GM23248 (cell line): ENCODE data around the gene KLHL10. TPM values are rescaled to one million over a fixed set of nuclear protein-coding genes. Genes with fewer than 3 reads are reported as not detected.
A peak's percentile ranks its signal among the peaks of the same experiment; 100 is the strongest.

Experiments used
- DNase-seq: peaks from one replicate; pipeline ENCODE4 v3.0.0-alpha.2; 2015
- H2AFZ ChIP-seq: fragments of 200-600 bp; sonication (generic); 2 replicates; pipeline ENCODE4 v1.6.1; 2016; ENCODE audit warnings: antibody characterized with exemption
- H3F3A ChIP-seq: fragments of 200-600 bp; sonication (generic); 2 replicates; pipeline ENCODE4 v1.6.1; 2016; ENCODE audit warnings: mild to moderate bottlenecking, antibody characterized with exemption, mixed run types; ENCODE audit not compliant: insufficient read depth
- H3K27ac ChIP-seq: fragments of 200-600 bp; sonication (generic); 2 replicates; pipeline ENCODE4 v1.5.1; 2016; ENCODE audit warnings: mild to moderate bottlenecking
- H3K27me3 ChIP-seq: fragments of 200-600 bp; sonication (generic); replicated peaks from 2 replicates; pipeline ENCODE4 v1.6.1; 2016; ENCODE audit warnings: mild to moderate bottlenecking; ENCODE audit not compliant: insufficient read depth
- H3K36me3 ChIP-seq: fragments of 200-600 bp; sonication (generic); 2 replicates; pipeline ENCODE4 v1.6.1; 2016; ENCODE audit warnings: low read depth, mild to moderate bottlenecking
- H3K4me1 ChIP-seq: fragments of 200-600 bp; sonication (generic); 2 replicates; pipeline ENCODE4 v1.6.1; 2016; ENCODE audit warnings: mild to moderate bottlenecking; ENCODE audit not compliant: insufficient read depth
- H3K4me2 ChIP-seq: fragments of 200-600 bp; sonication (generic); one replicate; pipeline ENCODE4 v1.6.1; 2016; ENCODE audit warnings: mild to moderate bottlenecking; ENCODE audit not compliant: unreplicated experiment
- H3K4me3 ChIP-seq: fragments of 200-600 bp; sonication (generic); 2 replicates; pipeline ENCODE4 v1.5.1; 2016; ENCODE audit warnings: mild to moderate bottlenecking
- H3K79me2 ChIP-seq: fragments of 200-600 bp; sonication (generic); 2 replicates; pipeline ENCODE4 v1.6.1; 2016; ENCODE audit warnings: mild to moderate bottlenecking; ENCODE audit not compliant: insufficient read depth
- H3K9ac ChIP-seq: fragments of 200-600 bp; sonication (generic); 2 replicates; pipeline ENCODE4 v1.6.1; 2016; ENCODE audit warnings: mild to moderate bottlenecking
- H3K9me2 ChIP-seq: fragments of 200-600 bp; sonication (generic); 2 replicates; pipeline ENCODE4 v1.6.1; 2016; ENCODE audit warnings: mixed run types, mild to moderate bottlenecking, moderate library complexity; ENCODE audit not compliant: insufficient read depth
- H3K9me3 ChIP-seq: fragments of 200-600 bp; sonication (generic); one replicate; pipeline ENCODE4 v1.6.1; 2017; ENCODE audit warnings: low read depth
- H4K20me1 ChIP-seq: fragments of 200-600 bp; sonication (generic); 2 replicates; pipeline ENCODE4 v1.6.0; 2016; ENCODE audit not compliant: insufficient read depth
- EZH2 ChIP-seq: fragments of 200-600 bp; sonication (generic); IDR thresholded peaks from 2 replicates; pipeline ENCODE4 v1.6.1; 2018; ENCODE audit warnings: antibody characterized with exemption, mild to moderate bottlenecking; ENCODE audit not compliant: insufficient read depth, poor library complexity, severe bottlenecking
- EZH2phosphoT487 ChIP-seq: fragments of 200-600 bp; sonication (generic); IDR thresholded peaks from 2 replicates; pipeline ENCODE4 v1.6.1; 2018; ENCODE audit warnings: antibody characterized with exemption, moderate library complexity, mild to moderate bottlenecking, low read depth; ENCODE audit not compliant: insufficient read depth
- WGBS, 2 experiments: methylation state at CpG; one replicate each; pipeline ENCODE4 v1.1.6; 2015 to 2017; ENCODE audit warnings: low lambda C conversion rate in 2 of 2, low coverage in 1 of 2; ENCODE audit errors: missing lambda C conversion rate in 2 of 2; 5-methylcytosine and 5-hydroxymethylcytosine counted together
- in situ Hi-C: fragments of 300-500 bp; cut with MboI; formaldehyde crosslinking; loops from 2 replicates; pipeline ENCODE4 v1.15.0; 2020
- polyA plus RNA-seq: library from polyadenylated mRNA; unstranded; fragments of >200 nt; fragmentation: Nextera tagmentation; extraction: Ambion mirVana; gene quantifications from 2 replicates; pipeline ENCODE4 v1.2.1, GENCODE V29; 2016
- total RNA-seq: library from RNA; depleted of rRNA; stranded (reverse); fragments of >200 nt; shearing (Covaris generic); gene quantifications from 2 replicates; pipeline ENCODE4 v1.2.3, GENCODE V29; 2014

Gene KLHL10
- total and polyA plus RNA-seq, 2 experiments from 2014 or later = 0.09 to 2.3 TPM

- H3K4me1 ChIP-seq = peaks cover 12% of the 10 kb centered on the region
- no peaks in the 10 kb centered on the region for H4K20me1 ChIP-seq
- H3K9me3 ChIP-seq = no peaks in the 10 kb centered on the region
- no peak overlapping the region for H3K27ac ChIP-seq
- no peaks in the 10 kb centered on the region for H3K36me3 ChIP-seq
- no peak overlapping the region for H3K4me3 ChIP-seq
- H3K9ac ChIP-seq = no peak overlapping the region
- H3K9me2 ChIP-seq = no peaks in the 10 kb centered on the region
- no peak for TF ChIP-seq EZH2
- TF ChIP-seq EZH2phosphoT487 = no peak
- peaks cover 90% of the 10 kb centered on the region for H3K79me2 ChIP-seq
- 69 to 97% methylated on average over 2 to 3 of the region's 3 CpGs for WGBS, 2 experiments
- H3F3A ChIP-seq = 0 out of 2 replicates have a peak, but pooled peaks cover 6% of the 10 kb centered on the region
- no peaks in the 10 kb centered on the region for H3K27me3 ChIP-seq
- no peak for DNase-seq
- H2AFZ ChIP-seq = no peak overlapping the region
- in situ Hi-C loops = no loop called here
- H3K4me2 ChIP-seq = no peak overlapping the region
Measured at GRCh38 chr17:41860254-41860931, 22.8 kb downstream of the KLHL10 start.

GRCh38 chr17:41863074-41863848 lies 25.6 kb downstream of the KLHL10 start:
- no peak overlapping the region for H2AFZ ChIP-seq
- H3K9me2 ChIP-seq = no peaks in the 10 kb centered on the region
- H3K9ac ChIP-seq = peak overlapping the region; percentile 92; the same call in 1 of the 2 replicates
- no peaks in the 10 kb centered on the region for H4K20me1 ChIP-seq
- H3K4me2 ChIP-seq = peak overlapping the region; percentile 85
- TF ChIP-seq EZH2phosphoT487 (no peak), EZH2 (no peak)
- no peak overlapping the region for H3K27ac ChIP-seq
- H3K79me2 ChIP-seq = peaks cover 66% of the 10 kb centered on the region
- peaks cover 12% of the 10 kb centered on the region for H3K4me1 ChIP-seq
- in situ Hi-C loops = no loop called here
- H3F3A ChIP-seq = peaks cover 23% of the 10 kb centered on the region
- no peak for DNase-seq
- peaks cover 14% of the 10 kb centered on the region for H3K36me3 ChIP-seq
- H3K9me3 ChIP-seq = no peaks in the 10 kb centered on the region
- no peaks in the 10 kb centered on the region for H3K27me3 ChIP-seq
- H3K4me3 ChIP-seq = peak overlapping the region; percentile 90
- 73 to 78% methylated on average over 18 of the region's 18 CpGs for WGBS, 2 experiments

- H3K4me3 ChIP-seq = peak overlapping the region; percentile 90
- H2AFZ ChIP-seq = peak overlapping the region; percentile 73
- H3K4me2 ChIP-seq = peak overlapping the region; percentile 85
- no peaks in the 10 kb centered on the region for H4K20me1 ChIP-seq
- H3K4me1 ChIP-seq = peaks cover 12% of the 10 kb centered on the region
- H3F3A ChIP-seq = peaks cover 33% of the 10 kb centered on the region
- in situ Hi-C loops = no loop called here
- H3K9me3 ChIP-seq = no peaks in the 10 kb centered on the region
- H3K36me3 ChIP-seq = peaks cover 26% of the 10 kb centered on the region
- H3K9ac ChIP-seq = peak overlapping the region; percentile 92
- H3K79me2 ChIP-seq = peaks cover 55% of the 10 kb centered on the region
- TF ChIP-seq EZH2 = no peak
- TF ChIP-seq EZH2phosphoT487 = no peak
- no peaks in the 10 kb centered on the region for H3K27me3 ChIP-seq
- no peaks in the 10 kb centered on the region for H3K9me2 ChIP-seq
- peak overlapping the region; percentile 79 for H3K27ac ChIP-seq
- WGBS, 2 experiments = 0% methylated on average over 16 to 25 of the region's 25 CpGs
- DNase-seq = no peak
Measured at GRCh38 chr17:41864498-41864835, 26.8 kb downstream of the KLHL10 start.

GRCh38 chr17:41864836-41865595 lies 27.4 kb downstream of the KLHL10 start, which contains the start of gene KLHL11:
Gene KLHL11 (minus strand): TSS chr17:41865423. CDS start chr17:41865370, 53 bp downstream.
- DNase-seq = peak; percentile 98
- no peaks in the 10 kb centered on the region for H3K9me2 ChIP-seq
- H3K9me3 ChIP-seq = no peaks in the 10 kb centered on the region
- peaks cover 31% of the 10 kb centered on the region for H3K36me3 ChIP-seq
- H3F3A ChIP-seq = peaks cover 38% of the 10 kb centered on the region
- H3K27me3 ChIP-seq = no peaks in the 10 kb centered on the region
- H3K27ac ChIP-seq = peak within 1 kb of the TSS; percentile 79
- peaks cover 12% of the 10 kb centered on the region for H3K4me1 ChIP-seq
- peak within 1 kb of the TSS; percentile 85 for H3K4me2 ChIP-seq
- WGBS, 2 experiments = 1% methylated on average over 52 to 68 of the region's 90 CpGs
- H2AFZ ChIP-seq = peak within 1 kb of the TSS; percentile 73
- H4K20me1 ChIP-seq = no peaks in the 10 kb centered on the region
- H3K79me2 ChIP-seq = peaks cover 49% of the 10 kb centered on the region
- H3K4me3 ChIP-seq = peak within 1 kb of the TSS; percentile 90
- no peak for TF ChIP-seq EZH2
- no peak for TF ChIP-seq EZH2phosphoT487
- peak within 1 kb of the TSS; percentile 92 for H3K9ac ChIP-seq
- in situ Hi-C loops = no loop called here
